ENCODE results near the gene KMT2C.
"Not testable (repeated sequence)": the region's sequence is repeated elsewhere in the genome, so short reads cannot be mapped to it uniquely, and the experiment has no call there.

The KMT2C gene

DNA sequence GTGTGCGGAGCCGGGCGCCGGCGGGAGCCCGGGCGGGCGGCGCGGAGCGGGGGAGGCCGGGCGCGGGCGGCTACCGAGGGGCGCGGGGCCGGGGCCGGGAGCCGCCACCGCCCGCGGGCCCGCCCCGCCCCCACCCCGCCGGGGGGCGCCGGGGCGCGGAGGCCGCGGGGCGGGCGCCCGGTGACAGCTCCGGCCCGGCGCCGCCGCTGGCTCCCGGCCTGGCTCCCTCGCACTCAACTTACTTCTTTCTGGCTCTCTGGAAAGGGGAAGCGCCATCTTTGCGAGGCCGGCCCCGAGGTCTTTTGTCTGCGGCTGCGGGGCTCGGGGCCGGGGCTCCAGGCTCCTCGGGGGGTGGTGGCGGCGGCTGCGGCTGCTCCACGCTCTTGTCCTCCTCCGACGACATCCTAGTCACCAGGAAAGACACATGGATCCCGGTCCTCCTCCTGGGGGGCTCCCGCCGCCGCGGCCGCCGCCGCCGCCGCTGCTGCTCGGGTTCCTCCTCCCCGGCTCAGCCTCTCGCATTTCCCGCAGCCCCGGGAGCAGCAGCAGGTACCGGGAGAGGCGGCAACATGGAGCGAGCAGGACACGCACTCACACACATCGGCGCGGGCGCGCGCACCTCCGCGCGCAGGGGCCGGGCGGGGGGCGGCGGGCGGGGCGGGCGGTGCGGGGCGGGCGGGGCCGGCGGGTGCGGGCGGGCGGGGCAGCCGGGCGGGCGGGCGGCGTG is at the start of gene KMT2C:
Gene KMT2C (minus strand): TSS at position 620 of the 727 bp plus-strand sequence. CDS start 217 bp downstream, at position 403.
- DNase-seq, result no peak

DNA sequence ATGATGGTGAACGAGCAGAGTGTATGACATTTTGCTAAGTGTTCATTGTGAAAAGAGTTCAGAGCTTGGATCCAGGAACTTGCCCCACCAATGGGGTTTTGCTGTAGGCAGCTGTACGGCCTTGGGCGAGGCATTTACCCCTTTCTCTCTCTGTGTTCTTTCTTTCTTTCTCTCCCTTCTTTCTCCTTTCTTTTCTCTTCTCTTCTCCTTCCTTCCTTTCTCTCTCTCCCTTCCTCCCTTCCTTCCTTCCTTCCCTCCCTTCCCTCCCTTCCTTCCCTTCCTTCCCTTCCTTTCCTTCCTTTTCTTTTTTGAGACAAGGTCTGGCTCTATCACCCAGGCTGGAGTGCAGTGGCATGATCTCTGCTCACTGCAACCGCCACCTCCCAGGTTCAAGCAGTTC is 45.3 kb upstream of the KMT2C start:
- no peak for DNase-seq

DNA sequence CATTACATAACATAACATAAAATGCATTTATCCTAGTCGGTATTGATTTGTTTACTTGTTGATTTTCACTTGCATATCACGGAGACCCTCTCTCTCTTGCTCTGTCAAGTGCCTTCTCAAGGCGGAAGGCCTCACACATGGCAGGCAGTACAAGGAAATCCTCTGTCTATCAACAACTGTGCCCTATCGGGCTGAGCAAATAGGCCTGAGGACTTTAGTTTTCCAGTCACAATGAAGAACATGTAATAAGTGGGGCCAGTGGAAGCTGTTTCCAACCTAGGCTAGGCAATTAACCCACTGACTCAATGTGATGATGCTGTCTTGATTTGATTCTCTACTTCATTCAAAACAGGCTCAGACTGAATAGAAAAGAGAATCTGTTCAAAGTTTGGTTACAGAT is 44.9 kb upstream of the KMT2C start:
- no peak for DNase-seq

DNA sequence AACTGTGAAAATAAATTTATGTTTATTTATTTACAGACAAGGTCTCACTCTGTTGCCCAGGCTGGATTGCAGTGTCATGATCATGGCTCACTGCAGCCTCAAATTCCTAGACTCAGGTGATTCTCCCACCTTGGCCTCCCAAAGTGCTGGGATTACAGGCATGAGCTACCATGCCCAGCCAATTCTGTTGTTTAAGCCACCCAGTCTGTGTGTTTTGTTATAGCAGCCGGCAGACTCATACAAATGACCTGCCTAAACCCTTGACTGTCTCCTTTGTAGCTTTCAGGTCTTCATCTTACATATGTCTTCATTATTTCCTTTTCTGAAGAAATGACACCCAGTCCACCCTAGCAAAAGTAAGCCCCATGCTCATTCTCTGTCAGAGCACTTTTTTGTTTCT is 43.8 kb upstream of the KMT2C start:
- no peak for DNase-seq

DNA sequence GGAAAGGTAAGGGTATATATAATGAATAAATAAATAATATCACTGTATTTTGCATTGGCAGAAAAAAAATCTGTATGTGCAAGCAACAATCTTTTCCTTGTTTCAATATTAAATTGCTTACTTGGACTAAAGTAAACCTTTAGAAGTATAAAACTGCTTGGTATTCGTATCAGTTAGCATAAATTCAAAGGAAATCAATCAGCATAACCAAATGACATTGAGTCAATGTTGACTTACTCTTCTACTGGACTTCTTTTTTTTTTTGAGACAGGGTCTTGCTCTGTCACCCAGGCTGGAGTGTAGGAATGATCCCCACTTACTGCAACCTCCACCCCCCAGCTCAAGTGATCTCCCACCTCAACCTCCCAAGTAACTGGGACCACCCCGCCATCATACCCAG is 42.3 kb upstream of the KMT2C start:
- DNase-seq, result no peak

DNA sequence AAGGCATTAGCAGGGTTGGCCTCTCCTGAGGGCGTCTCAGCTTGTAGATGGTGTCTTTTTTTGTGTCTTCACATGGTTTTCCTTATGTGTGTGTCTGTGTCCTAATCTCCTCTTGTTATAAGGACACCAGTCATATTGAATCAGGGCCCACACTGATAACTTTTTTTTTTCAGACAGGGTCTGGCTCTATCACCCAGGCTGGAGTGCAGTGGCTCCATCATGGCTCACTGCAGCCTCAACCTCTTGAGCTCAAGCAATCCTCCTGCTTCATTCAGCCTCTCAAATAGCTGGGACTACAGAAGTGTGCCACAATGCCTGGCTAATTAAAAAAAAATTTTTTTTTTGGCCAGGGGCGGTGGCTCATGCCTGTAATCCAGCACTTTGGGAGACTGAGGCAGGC is 41.3 kb upstream of the KMT2C start:
- no peak for DNase-seq

DNA sequence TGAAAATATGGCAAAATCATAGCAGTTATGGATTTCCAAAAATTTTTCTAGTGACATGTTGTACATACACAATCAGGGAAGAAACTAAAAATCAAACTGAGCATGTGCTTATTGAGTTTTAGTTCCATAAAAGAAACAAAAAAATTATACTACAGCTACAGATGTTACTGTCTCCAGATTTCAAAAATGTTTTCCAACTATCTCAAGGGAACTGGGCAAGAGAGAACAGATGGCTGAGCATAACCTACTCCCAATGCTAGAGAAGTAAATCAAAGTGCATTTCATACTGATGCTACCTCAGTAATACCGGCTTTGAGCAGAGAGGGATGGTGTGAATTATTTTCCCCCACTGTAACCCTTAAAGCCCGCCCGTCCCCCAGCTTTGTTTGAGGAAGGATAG is 40.7 kb upstream of the KMT2C start:
- no peak for DNase-seq

DNA sequence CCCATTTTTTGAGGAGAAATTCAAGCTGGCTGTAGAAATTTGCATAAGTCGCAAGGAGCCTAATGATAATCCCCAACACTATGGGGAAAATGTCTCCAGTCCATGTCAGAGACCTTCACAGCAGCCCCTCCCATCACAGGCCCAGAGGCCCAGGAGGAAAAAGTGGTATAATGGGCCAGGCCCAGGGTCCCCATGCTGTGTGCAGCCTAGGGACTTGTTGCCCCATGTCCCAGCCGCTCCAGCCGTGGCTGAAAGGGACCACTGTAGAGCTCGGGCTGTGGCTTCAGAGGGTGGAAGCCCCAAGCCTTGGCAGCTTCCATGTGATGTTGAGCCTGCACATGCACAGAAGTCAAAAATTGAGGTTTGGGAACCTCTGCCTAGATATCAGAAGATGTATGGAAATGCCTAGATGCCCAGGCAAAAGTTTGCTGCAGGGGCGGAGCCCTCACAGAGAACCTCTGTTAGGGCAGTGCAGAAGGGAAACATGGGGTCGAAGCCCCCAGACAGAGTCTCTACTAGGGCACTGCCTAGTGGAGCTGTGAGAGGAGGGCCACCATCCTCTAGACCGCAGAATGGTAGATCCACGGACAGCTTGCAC is 35.3 kb upstream of the KMT2C start:
- not testable (repeated sequence) for DNase-seq

DNA sequence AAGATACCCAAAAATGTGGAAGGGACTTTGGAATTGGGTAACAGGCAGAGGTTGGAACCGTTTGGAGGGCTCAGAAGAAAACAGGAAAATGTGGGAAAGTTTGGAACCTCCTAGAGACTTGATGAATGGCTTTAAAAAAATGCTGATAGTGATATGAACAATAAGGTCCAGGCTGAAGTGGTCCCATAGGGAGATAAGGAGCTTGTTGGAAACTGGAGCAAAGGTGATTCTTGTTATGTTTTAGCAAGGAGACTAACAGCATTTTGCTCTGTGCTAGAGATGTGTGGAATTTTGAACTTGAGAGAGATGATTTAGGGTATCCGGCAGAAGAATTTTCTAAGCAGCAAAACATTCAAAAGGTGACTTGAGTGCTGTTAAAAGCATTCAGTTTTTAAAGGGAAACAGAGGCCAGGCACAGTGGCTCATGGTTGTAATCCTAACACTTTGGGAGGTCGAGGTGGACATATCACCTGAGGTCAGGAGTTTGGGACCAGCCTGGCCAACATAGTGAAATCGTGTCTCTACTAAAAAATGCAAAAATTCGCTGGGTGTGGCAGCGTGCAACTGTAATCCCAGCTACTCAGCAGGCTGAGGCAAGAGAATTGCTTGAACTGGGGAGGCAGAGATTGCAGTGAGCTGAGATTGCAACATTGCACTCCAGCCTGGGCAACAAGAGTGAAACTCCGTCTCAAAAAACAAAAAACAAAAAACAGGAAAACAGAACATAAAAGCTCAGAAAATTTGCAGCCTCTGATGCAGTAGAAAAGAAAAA is 34.6 kb upstream of the KMT2C start:
- not testable (repeated sequence) for DNase-seq

DNA sequence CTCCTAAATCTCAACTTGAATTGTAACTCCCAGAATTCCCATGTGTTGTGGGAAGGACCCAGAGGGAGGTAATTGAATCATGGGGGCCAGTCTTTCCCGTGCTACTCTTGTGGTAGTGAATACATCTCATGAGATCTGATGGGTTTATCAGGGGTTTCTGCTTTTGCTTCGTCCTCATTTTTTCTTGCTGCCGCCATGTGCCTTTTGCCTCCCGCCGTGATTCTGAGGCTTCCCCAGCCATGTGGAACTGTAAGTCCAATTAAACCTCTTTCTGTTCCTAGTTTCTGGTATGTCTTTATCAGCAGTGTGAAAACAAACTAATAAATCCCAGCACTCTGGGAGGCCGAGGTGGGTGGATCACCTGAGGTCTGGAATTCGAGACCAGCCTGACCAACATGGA is 33.8 kb upstream of the KMT2C start:
- DNase-seq, result not testable (repeated sequence)

DNA sequence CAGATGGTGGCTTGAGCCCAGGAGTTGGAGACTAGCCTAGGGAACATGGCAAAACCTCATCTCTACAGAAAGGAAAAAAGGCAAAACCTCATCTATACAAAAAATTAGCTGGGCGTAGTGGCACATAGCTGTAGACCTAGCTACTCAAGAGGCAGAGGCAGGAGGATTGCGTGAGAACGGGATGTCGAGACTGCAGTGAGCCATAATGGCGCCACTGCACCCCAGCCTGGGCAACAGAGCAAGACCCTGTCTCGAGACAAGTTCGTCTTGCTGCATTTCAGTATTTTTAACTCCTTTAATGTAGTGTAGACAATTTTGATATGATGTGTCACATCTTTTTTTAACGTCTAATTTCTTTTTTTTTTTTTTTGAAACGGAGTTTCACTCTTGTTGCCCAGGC is 31.4 kb upstream of the KMT2C start:
- no peak for DNase-seq

DNA sequence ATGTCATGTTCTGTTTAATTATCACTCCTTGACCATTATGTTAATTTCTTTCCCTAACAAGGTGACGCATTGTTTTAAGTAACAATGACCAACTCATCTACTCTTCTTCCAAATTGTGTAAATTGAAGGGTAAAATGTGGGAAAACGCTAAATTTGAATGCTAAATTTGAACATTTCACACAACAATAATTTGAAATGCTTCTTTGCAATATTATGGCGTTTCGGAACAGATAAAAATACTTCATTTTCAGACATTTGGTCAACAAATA is 29.2 kb upstream of the KMT2C start:
- DNase-seq, result no peak

DNA sequence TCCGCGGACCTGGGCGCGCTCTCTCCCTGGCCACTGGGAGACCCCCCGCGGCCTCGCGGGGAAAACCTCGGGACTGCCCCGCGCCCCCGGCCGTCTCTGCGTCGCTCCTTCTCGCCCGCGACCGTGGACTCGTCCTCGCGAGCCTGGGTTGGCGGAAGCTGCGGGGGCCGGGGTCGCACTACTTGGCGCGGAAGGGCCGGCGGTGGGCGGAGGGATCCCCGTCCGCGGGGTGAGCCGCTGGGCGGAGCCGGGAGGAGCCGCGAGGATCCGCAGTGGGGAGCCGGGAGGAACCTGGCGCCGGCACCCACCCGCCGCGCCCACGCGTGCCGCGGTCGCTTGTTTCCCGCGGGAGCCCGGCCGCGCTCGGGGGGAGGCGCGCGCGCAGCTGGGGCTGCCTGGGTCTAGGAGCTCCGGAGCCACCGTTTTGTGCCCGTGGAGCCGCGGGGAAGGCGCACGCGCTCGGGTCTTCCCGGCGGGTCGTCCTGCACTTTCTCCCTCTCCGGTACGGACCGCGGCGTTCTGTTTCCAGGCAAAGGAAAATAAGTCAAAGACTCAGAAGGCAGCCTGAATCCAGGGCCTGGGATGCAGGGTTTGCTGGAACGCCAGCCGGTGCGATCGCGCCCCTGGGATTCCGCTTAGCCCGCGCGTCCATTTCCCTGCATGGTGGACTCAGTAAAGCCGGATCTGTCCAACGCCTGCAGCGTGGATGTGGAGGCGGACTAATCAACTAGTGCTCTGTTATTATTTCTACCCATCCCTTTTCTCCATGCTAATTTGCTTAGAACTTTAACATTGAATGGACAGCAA is 28.7 kb upstream of the KMT2C start:
- DNase-seq, result peak; percentile 25

DNA sequence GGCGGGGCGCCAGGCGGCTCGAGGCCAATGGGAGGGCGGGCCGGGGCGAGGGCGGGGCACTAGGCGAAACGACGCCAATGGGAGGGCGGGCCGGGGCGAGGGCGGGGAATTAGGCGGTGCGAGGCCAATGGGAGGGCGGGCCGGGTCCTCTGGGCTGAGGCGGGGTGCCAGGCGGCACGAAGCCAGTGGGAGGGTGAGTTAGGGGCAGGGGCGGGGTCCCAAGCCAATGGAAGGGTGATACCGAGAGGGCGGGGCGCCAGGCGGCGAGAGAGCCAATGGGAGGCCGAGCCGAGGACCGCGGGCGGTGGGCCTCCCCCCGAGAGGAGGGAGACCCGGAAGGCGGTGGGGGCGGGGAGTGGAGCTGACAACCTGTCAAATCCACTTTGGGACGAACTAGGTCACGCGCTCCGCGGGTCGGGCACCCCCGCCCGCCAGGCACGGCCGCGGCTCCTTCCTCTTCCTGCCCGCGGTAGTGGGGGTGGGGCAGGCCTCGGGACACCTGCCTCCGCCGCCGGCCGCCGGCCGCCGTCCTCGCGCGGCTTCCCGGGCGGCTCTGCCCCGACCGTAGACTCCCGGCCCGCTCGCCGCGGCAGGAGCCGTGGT is 28.0 kb upstream of the KMT2C start:
- peak; percentile 97 for DNase-seq

DNA sequence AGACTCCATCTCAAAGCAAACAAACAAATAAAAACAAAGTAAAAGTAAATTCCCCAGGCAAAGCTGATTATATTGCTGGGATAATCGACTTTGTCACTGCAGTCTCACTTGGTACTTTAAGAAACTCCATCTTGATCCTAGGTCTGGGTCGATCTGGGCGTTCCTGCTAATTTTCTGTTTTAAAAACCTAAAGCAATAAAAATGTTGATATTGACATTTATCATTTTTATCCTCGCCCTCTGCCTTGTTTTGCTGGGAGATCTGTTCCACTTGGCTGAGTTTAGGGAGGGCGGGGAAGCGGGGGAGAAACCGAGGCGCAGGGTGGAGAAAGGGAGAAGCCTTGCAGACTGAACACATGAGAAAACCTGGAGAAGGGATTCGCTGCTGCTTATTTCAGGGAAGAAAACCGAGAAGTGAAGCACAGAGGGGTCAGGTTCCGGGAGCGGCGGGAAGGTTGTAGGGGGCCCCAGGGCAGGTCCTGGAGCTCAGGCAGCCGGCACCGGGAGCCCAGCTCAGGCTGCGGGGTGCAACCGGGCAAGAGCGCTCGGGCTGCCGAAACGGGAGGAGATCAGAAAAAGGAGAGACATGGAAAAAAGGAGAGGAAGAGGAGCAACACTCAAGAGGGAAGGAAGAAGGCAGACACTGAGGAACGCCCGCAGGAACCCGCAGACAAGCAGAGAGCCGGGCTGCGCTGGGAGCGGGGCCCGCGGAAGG is 27.3 kb upstream of the KMT2C start:
- no peak for DNase-seq

DNA sequence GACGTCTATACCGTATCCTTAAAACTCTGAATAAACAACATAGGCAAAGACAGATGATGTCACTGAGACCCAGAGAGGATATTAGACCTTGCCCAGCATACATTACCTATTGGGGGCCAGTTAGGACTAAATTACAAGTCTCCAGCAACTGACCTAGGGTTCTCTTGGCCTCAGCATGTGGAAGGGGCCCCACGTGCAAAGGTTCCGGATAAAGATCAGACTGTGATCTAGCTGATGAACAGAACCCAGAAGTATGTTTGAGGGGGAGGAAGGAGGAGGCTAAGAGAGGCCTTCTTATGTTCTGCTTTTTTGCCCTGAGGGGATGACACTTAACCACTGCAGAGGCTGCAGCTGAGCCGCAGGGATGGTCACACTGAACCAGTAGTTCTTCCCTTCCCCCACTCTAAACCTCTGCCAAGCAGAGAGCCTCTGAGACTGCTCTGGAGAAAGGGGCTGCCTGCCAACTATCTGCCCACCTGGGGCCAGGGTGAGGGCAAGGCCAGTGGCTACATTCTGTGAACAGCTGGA is 24.0 kb upstream of the KMT2C start:
- no peak for DNase-seq

DNA sequence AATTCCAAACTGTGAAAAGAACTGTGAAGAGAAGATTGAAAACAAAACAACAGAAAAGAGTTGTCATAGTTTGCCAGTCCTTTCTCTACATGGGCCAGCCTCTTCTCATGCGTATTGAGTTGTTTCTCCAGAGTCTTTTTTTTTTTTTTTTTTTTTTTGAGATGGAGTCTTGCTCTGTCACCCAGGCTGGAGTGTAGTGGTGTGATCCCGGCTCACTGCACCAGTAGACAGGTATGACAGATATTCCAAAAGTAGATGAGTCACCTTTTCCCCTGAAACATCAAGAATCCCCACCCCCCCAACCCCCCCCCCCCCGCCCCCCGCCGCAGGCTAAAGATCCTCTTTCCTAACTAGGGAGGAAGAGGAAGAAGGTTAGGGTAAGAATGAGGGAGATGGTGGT is 15.6 kb upstream of the KMT2C start:
- DNase-seq, result no peak

DNA sequence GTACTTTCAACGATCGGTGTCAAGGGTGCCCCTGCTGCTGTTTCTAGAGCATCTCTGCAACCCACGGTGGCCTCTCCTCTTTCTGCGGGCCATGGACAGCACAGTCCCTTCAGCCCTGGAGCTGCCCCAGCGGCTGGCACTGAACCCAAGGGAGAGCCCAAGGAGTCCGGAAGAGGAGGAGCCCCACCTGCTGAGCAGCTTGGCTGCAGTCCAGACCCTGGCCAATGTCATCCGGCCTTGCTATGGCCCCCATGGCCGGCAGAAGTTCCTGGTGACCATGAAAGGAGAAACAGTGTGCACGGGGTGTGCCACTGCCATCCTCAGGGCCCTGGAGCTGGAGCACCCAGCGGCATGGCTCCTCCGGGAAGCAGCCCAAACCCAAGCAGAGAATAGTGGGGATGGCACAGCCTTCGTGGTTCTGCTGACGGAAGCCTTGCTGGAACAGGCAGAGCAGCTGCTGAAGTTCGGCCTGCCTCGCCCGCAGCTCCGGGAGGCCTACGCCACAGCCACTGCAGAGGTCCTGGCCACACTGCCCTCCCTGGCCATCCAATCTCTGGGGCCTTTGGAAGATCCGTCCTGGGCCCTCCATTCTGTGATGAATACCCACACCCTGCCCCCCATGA is 9.7 kb upstream of the KMT2C start:
- DNase-seq, result not testable (repeated sequence)

DNA sequence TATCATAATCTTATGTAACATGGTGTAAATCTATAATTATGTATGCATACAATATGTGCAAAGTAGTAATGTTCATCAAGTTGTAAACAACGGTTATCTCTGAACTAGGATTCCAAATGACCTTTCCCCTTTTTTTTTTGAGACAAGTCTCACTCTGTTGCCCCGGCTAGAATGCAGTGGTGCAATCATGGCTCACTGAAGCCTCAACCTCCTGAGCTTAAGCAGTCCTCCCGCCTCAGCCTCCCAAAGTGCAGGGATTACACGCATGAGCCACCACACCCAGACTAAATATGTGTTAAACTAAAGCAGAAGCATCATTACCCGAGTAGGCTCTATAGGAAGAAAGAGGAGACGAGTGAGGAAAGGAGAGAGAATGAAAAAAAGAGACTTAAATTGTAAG is 7.8 kb upstream of the KMT2C start:
- DNase-seq, result no peak

DNA sequence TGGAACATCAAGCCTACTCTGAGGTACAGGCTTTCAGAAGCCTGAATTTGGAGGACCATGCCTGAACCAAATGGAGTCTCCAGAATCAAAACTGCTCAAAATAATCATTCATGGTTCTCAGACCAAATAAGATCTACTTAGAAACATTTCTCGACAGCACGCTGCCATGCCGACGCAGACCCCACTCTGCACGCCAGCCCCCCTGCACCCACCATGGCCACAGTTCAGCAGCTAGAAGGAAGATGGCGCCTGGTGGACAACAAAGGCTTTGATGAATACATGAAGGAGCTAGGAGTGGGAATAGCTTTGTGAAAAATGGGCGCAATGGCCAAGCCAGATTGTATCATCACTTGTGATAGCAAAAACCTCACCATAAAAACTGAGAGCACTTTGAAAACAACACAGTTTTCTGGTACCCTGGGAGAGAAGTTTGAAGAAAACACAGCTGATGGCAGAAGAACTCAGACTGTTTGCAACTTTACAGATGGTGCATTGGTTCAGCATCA is 6.6 kb upstream of the KMT2C start:
- no peak for DNase-seq

DNA sequence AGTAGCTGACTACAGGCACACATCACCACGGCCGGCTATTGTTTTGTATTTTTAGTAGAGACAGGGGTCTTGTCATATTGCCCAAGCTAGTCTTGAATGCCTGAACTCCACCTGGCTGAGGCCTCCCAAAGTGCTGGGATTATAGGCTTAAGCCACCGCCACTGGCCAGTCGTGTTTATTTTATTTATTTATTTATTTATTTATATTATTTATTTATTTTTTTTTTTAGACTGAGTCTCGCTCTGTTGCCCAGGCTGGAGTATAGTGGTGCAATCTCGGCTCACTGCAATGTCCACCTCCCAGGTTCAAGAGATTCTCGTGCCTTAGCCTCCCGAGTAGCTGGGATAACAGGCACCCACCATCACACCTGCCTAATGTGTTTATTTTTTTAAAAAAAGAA is 6.0 kb upstream of the KMT2C start:
- DNase-seq, result not testable (repeated sequence)

Data from NCI-H510A (cell line).